GM19324 (cell line): ENCODE data around the gene SPATC1L.
"Not testable (repeated sequence)": the region's sequence is repeated elsewhere in the genome, so short reads cannot be mapped to it uniquely, and the experiment has no call there.

Source experiments
- ATAC-seq: cut with Tn5 transposase; IDR thresholded peaks from one replicate; pipeline ENCODE4 v1.9.1; 2021; ENCODE audit warnings: mild to moderate bottlenecking, moderate library complexity; ENCODE audit not compliant: unreplicated experiment, low FRiP score

The SPATC1L gene

GRCh38 chr21:46152927-46153246 lies 31.4 kb downstream of the SPATC1L start:
- ATAC-seq: no peak

- no peak for ATAC-seq
Measured at GRCh38 chr21:46151989-46152926, 32.0 kb downstream of the SPATC1L start.

- no peak for ATAC-seq
Measured at GRCh38 chr21:46151261-46151988, 32.8 kb downstream of the SPATC1L start.

GRCh38 chr21:46150491-46151121 lies 33.7 kb downstream of the SPATC1L start:
- ATAC-seq: no peak

- ATAC-seq: no peak
Measured at GRCh38 chr21:46150073-46150472, 34.2 kb downstream of the SPATC1L start.

- no peak for ATAC-seq
Measured at GRCh38 chr21:46149205-46149901, 34.9 kb downstream of the SPATC1L start.

GRCh38 chr21:46148106-46148505 lies 36.2 kb downstream of the SPATC1L start:
- ATAC-seq: no peak

- not testable (repeated sequence) for ATAC-seq
Measured at GRCh38 chr21:46147429-46147828, 36.8 kb downstream of the SPATC1L start.

GRCh38 chr21:46146856-46147255 lies 37.4 kb downstream of the SPATC1L start:
- ATAC-seq: no peak

- no peak for ATAC-seq
Measured at GRCh38 chr21:46145840-46146691, 38.2 kb downstream of the SPATC1L start.

- ATAC-seq: no peak
Measured at GRCh38 chr21:46145159-46145839, 39.0 kb downstream of the SPATC1L start.

- ATAC-seq: no peak
Measured at GRCh38 chr21:46144464-46145070, 39.7 kb downstream of the SPATC1L start.

- ATAC-seq: no peak
Measured at GRCh38 chr21:46142582-46143473, 41.4 kb downstream of the SPATC1L start.

GRCh38 chr21:46141767-46142581 lies 42.3 kb downstream of the SPATC1L start:
- no peak for ATAC-seq

- not testable (repeated sequence) for ATAC-seq
Measured at GRCh38 chr21:46140352-46141003, 43.8 kb downstream of the SPATC1L start.

GRCh38 chr21:46139686-46140085 lies 44.6 kb downstream of the SPATC1L start:
- ATAC-seq: no peak
